Activated effector memory CD4-positive, alpha-beta T cell treated with anti-CD3 and anti-CD28 coated beads, Interleukin-2, amount 50 U/mL, for 16 hours (primary cell): Measurements from ENCODE around the gene DNAH3.
A peak's percentile ranks its signal among the peaks of the same experiment; 100 is the strongest.

ENCODE experiments used
- DNase-seq: peaks from one replicate; pipeline ENCODE4 v3.0.0-alpha.2; 2020

The DNAH3 gene

DNA sequence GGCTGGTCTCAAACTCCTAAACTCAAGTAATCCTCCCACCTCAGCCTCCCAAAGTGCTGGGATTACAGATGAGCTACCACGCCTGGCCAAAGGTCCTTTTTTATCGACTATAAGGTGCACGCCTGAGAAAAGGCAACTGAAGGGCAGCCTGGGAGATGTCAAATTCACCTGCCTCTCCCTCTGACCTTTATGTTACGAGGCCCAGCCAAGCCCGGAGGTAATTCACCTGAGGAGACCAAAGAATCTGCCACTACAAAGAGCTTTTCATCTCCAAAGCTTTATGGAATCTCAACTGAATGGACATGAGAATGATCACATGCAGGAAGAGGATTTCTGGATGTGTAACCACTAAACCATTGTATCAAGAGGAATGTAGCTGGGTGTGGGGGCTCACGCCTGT is 212.9 kb downstream of the DNAH3 start:
- DNase-seq = no peak

DNA sequence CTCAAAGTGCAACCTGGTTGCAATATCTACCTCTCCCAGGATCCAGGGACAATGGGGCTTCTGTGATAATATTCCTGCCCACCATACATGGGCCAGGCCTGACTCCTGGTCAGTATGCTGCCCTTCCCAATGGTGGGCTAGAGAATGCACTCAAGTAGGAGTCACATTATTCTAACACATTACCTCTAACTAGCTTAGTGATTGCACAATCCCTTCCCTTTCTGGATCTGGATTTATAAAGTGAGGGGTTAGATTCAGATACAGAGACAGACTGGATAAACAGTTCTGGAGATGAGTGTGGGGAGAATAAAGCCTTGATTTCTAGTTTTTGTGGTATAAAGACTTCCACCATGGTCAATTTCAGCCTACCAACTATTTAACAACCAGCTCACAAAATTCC is 217.1 kb downstream of the DNAH3 start:
- DNase-seq = no peak

DNA sequence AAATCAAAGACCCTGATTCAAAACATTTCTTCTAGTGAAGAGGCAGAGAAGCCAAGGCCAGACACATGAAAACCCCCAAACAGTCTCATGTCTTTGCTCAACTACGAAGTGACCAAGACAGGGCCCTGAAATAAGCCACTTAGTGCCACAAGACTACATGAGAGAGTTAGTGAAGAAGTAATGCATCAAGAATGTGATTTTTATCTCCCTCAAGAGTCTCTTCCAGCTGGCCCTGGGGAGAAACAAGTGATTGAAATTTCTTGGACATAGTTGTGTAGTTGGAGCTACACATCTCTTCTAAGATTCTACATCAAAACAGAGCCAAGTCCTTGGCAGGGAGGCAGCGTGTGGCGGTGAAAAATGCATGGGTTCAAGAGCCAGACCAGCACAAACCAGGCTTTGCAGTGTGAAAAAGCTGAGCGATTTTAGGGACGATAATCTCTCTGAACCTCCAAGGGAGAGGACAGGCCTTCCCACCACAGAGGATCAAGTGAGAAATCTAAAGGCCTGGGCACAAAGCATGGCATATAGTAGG is 219.5 kb downstream of the DNAH3 start:
- DNase-seq = no peak

DNA sequence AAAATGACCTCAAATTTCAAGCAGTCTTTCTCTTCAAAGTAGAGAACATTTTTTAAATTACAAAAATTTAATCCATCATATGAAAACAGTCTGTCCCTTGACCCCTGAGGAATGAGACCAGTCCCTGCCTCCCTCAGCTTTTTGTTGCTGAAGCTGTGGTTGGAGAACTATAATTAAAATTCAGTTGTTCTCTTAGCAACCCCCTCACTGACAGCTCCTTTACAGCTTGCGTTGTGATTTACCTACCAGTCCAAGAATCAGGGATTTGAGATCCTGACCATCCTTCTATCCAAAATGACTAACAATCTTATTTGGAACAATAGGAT is 220.3 kb downstream of the DNAH3 start:
- DNase-seq = no peak

DNA sequence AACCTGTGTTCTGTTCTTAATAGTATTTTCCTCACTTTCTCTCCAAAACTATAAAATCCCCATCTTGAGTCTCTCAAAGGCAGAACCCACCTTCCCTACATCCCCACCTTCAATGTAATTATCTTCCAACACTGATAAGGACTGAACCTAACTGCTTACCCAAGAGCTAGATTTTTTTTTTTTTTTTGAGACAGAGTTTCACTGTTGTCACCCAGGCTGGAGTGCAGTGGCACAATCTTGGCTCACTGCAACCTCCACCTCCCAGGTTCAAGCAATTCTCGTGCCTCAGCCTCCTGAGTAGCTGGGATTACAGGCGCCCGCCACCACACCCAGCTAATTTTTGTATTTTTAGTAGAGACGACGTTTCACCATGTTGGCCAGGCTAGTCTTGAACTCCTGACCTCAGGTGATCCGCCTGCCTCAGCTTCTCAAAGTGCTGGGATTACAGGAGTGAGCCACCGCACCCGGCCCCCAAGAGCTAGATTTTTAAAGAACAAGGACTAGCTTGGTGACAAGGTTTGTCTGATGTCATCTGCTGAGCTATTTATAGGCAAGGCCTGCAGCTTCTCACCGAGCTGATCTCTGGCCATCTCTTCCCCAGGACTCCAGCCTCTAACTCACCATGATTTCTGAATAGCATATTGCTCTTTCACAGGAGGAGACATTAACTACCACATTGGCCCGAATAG is 220.8 kb downstream of the DNAH3 start:
- peak; percentile 14 for DNase-seq

DNA sequence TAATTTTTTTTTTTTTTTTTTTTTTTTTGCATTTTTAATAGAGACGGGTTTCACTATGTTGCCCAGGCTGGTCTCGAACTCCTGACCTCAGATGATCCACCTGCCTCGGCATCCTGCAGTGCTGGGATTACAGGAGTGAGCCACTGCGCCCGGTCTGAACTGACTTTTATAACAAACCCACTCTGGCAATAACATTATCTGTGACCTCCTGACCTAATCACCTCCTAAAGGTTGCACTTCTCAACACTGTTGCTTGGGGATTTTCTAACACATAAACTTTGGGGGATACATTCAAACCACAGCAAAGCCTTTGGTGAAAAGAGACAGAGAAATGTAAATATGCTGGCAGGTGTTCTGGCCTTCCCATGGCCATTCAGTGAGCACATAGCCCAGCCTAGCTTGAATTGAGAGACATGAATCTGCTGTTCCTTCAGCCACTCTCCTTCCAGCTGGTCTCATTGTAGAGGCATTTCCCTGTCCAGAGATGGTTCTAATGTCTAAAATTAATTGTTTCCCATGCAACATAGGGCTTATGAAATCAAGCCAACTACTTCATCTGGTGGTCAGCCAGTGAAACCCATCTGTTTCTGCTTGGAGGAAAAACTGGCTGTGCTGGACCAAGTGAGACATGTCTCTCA is 221.8 kb downstream of the DNAH3 start:
- DNase-seq = peak; percentile 3

DNA sequence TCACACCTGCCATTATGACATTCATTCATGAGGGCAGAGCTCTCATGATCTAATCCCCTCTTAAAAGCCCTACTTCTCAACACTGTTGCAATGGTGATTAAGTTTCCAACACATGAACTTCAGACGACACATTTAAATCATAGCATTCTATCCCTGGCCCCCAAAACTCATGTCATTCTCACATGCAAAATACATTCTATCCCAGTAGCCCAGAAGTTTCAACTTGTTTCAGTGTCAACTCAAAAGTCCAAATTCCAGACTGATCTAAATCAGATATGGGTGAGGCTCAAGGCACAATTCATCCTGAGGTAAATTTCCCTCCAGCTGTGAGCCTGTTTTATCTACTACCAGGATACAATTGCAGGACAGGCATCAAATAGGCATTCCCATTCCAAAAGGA is 224.9 kb downstream of the DNAH3 start:
- DNase-seq = no peak

DNA sequence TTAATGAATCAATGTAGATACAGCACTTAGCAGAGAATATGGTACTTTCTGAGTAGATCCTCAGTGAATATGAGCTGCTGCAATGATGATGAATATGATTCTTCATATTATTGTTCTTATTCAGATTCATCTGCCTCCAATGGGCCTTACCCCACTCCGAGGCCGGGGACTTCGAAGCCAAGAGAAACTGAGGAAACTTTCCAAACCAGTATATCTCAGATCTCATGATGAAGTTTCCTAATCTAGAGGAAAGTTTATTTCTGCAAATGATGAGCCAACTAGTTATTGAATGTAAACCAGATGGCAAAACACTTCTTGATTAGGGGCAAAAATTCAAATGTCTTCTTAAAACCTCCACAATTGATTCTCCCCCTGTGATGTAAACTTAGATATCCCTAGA is 226.8 kb downstream of the DNAH3 start:
- DNase-seq = peak; percentile 12

DNA sequence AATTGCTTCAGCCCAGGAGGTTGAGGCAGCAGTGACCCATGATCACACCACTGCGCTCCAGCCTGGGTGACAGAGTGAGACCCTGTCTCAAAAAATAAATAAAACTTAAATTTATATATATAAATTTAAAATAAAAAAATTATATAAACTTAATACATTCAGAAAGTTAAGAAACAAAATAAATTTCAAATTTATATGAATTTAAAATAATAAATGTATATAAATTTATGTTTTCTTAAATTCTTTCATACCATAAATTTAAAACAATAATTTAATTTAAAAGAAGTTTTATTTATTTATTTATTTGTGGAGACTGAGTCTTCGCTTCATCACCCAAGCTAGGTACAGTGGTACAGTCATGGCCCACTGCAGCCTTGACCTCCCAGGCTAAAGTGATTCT is 229.8 kb downstream of the DNAH3 start:
- no peak for DNase-seq

DNA sequence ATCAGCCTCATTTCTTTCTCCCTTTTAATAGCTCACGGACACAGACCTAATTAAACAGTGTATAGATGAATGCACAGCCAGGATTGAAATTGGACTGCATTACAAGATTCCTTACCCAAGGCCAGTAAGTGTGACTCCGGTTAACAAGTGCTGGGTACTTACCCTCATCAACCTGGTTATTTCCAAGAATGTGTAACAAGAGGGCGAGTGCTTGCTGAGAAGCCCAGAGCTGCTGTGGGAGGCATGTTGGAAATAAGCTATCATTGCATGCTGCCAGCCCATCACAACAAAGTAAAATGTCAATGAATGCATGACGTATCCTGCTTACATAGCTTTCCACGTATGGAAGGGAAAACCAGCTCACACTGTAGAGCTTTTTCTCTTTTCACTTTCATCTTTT is 230.6 kb downstream of the DNAH3 start:
- DNase-seq = no peak

DNA sequence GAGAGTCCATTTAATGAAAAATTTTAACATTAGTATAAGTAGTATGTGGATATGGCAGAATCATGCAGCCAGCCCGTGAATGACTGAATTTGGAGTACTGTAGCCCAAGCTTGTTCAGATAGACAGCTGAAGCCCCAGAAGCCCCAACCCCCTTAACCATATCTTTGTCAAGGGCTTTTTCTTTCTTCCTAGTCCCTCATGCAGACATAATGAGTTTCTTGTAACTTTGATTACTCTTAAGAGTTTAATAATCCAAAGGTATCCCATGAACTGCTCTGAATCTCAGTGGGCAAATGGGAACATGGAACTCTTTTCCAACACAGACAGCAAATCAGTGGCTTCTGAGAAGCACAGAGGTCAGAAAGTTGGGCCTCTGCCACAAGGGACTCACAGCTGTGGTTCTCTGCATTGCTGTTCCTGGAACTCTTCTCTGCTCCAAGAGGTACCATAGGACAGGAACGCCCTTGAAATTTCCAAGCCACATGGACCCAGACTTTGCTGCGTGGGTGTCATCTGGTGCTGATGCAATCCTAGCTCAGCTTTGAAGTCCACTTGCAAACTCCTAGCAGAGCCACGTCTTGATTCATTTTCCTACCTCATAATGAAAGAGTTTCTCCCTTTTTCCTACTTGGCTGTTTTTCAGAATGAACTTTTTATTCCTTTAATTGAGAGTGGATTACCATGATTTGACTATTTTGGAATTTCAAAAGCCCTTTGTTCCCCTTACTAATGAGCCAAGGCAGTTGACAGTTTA is 232.0 kb downstream of the DNAH3 start:
- no peak for DNase-seq

DNA sequence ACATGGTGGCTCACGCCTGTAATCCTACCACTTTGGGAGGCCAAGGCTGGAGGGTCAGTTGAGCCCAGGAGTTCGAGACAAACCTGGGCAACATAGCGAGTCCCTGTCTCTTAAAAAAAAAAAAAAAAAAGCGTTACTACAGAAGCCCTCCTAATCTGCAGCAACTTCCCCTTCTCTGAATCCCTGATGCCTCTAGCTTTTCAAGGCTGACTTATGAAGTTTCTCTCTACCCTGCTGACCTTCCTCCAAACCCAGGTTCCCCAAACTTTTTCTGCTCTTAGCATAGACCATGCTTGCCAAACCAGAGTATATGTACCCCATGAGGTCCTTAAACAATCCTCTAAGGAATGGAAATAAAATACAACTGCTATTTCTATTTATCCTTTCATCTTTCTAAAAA is 233.7 kb downstream of the DNAH3 start:
- no peak for DNase-seq

DNA sequence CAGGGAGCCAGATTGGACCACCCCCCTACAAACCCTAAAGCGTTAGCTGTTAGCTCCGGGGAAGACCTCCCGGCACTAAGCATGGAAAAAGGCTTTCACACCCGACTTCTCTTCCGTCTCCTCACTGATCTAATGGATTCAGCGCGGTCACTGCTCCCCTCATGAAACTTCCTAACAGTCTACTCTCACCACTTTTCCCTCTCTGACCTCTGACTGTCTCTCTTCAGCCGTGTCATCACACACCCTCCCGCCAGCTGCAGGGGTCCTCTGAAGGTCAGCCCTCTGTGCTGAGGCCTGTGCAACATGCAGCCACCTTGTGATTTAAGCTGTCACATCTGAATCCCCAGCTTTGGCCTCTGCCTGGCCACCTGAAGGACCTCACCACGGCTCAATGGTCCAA is 234.4 kb downstream of the DNAH3 start:
- no peak for DNase-seq

DNA sequence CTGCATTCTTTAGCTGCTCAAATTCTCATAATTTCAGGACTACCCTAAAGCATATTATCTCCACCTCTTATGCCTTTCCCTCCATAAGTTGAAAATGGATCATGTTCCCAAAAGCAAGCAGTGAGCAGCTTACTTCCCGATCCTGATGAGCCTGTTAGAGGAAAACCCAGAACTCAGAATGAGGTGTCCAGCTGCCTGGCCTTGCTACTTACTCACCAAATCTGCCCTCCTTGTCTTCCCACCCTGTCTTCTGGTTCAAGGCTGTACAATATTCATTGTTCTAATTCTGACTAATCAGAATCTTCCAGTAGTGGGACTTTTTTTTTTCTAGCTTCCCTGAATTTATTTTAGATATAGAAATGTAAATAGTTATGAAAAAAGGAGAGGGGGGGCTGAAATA is 239.3 kb downstream of the DNAH3 start:
- DNase-seq = no peak

DNA sequence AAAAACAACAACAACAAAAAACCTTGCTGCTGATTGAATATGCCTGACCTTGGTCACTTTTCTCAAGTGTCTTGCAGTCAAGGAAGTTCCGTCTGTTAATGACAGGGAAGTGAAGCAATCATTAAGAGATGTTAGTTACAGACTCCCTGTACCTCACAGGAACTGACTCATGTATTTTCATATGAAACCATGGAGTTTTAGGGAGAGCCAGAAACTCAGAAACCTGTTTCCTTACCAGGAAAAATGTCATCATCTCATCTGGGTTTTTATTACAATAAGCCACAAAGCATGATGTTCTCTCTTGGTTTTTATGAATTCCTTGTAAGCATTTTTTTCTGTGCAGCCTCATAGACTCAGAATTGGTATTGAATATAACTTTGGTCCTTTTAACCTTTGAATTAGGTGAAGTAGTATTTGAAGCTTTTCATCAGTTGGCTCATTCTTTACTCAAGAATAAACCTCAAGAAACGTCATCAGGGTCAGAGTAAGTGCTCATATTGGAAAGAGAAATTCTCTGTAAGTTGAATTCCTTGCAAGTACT is 239.8 kb downstream of the DNAH3 start:
- DNase-seq = no peak

DNA sequence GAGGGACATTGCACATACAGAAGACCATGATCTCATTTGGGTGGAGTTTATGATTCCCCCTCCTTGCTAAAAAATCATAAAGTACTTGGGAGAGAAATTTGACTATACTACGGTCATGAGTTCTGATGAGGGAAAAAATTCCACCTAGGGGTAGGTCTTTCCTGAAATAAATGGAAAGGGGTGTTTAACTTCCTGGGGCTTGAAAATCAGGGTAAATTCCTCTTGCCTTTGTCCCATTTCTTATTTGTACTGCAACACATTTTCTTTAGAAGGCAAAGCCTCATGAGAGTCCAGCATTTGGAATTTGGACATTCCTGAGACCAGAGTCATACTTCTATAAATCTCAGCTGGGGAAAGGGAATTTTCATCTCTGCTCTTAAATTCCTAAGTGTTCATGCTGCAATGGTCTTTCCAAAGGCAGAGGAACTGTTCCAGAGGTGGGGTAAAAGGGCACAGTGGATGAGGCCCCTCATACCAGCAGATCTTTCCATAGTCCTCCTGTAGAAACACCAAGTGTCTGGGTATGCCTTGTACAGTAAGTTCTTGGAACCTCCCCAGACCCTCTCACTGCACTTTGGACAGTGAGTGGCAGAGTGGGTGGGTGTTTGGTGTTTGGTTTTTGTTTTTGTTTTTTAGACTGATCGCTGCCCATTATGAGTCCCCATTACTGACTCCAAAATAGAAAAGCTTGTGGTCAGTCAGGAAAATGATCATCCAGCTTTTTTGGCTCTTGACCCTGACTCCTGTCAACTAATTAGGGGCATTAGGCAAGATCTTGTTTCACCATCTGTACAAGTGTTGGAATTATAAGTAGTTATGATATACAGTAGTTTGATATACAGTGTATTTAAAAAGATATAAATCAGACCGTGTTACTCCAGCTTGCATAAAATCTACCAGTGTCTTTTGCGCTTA is 244.0 kb downstream of the DNAH3 start:
- no peak for DNase-seq

DNA sequence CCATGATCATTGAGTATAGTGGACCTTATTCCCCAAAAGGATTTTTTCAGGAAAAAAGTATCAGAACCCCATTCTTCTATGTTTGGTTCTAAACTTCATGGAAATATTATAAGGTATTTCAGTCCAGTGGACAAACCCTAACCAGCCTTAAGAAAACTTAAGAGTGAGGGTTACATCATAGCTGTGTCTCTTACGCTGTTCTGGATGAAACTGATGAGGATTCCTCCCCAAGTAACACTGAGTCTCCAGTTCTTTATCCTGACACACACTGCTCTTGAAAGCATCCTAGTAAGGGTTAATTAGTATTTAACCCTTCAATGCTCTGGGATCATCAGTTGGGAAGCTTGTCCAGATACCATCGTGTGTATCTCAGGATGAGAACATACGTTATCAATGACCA is 245.1 kb downstream of the DNAH3 start:
- no peak for DNase-seq

DNA sequence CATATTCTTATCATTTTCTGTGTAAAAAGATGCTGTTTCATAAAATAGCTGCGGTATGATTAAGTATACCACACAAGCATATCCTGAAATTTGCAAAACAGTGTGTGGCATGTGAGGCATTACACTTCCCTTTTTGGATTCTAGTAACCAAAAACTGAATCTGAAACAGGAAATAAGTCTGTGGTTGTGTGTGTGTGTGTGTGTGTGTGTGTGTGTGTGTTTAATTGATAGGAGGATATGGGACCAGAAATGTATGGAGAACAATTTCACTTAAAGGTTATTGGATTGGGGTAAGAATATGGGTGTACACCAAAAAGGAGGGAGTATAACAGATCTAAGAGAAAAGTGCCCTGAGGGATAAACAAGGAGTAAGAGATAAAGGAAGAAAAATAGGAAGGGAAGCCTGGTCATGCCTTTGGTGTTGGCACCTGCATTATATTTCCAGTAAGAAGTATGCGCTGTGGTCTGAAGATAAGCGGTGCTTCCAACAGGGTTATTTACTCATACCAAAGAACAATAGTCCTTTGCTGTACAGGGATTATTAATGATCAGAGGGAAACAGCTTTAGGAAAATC is 246.1 kb downstream of the DNAH3 start:
- no peak for DNase-seq

DNA sequence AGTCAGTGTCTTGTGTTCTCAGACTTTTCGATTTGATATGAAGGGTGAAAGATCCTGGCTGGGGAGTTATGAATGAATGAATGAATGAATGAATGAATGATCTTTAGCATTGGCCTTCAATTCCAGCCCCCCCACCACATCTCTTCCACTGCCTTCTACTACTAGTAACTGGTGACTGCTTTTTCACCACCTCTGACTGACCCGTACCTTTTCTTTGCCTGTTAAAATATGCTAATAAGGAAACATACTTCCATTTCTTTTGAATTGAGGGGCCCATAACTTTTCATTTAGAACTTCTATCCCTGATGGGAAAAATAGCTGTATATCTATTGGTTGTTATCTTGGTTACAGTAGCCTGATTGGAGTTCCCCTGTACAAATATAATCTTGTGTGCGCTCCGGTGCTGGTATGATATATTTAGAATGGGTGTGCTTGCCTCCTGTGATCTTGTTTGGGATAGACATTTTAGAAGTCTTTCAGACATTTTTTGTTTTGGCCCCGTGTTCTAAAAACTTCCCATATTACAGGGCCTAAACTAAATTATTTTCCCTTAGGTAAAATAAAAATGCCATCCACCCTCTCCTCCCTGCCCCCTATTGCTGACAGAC is 246.6 kb downstream of the DNAH3 start:
- no peak for DNase-seq

DNA sequence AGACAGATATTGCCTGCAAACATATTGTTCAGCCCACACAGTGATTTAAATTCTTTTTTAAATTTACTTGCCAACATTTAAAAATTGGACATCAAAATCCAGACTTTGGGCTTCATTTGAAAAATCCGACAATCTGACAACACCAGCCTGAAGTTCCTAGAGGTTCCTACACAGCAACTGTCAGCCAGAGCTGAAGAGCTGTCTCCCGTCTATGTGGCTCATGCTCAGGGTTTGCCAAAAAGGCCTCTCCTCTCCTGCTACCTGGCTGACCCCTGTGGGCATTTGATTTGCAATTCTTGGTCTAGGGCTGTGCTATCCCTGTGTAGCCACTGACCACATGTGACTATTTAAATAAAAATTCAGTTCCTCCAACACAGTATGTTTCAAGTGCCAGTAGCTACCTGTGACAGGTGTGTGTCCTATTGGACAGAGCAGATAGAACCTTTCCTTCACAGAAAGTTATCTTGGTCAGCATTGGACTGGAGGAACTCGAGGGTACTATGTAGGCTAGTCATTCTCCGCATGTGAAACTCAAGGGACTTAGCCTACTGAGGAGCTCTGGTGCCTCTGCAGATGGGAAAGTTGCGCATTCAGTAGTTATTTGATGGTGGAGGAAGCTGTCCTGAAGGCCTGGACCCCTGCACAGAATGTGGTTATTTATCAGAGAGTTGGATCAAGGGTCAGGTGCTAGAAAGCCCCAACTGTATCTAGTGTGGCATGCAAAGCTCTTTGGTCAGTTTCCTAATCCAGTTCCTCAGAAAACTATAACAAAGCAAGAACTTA is 247.3 kb downstream of the DNAH3 start:
- no peak for DNase-seq

DNA sequence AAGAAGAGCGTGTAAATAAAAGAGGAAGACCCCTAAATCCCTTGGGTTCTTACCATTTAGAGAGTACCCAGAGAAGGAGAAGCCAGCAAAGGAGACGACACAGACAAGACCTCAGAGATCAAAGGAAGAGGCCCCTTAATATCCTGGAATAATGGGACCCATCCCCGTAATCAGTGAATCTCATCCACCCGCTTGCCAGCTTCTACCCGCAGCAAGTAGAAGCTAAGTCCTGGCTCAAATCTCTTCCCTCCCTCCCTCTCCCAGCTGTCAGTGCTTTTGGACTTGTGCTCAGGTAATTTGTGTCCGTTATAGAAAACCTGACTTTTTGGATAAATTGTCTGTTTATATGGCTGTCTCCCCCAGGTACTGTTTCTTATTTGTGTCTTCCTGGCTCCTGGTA is 248.2 kb downstream of the DNAH3 start:
- no peak for DNase-seq
